Left renal cortex interstitium (tissue), 4 donors: ENCODE results near the gene LRCOL1. TPM values are rescaled to one million over a fixed set of nuclear protein-coding genes. Genes with fewer than 3 reads are reported as not detected.

Experiments
- DNase-seq, 4 donors: peaks; one replicate each; pipeline ENCODE4 v3.0.0-alpha.2; 2013; ENCODE audit warnings: low read depth in 4 of 4, low spot score in 2 of 4, missing footprints in 1 of 4
- polyA plus RNA-seq, 4 donors: library from polyadenylated mRNA; unstranded; fragments of 120-200 nt; gene quantifications; one replicate each; pipeline ENCODE4 v1.2.1, GENCODE V29; 2013; ENCODE audit not compliant: insufficient read length in 4 of 4

Gene LRCOL1
- polyA plus RNA-seq, 4 donors, result 1.5 to 5.1 (median 3.0) TPM

DNA sequence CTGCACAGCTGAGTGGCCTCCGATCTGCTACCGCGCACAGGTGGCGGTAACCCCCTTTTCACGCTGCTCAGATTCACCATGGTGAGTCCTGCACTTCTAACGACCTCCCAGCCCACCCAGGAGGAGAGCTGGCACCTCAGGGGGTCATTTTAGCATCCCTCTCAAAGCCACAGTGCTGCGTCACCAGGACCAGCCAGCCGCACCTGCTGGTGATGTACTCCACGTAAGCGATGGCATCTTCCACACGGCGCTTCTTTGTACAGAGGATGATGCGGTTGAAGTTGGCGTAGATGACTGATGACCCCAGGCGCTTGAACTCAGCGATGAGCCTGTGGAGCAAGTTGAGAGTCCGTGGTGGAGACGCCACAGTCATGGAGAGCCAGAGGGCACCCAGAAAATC lies 27.4 kb upstream of the LRCOL1 start:
- DNase-seq, result no peak

DNA sequence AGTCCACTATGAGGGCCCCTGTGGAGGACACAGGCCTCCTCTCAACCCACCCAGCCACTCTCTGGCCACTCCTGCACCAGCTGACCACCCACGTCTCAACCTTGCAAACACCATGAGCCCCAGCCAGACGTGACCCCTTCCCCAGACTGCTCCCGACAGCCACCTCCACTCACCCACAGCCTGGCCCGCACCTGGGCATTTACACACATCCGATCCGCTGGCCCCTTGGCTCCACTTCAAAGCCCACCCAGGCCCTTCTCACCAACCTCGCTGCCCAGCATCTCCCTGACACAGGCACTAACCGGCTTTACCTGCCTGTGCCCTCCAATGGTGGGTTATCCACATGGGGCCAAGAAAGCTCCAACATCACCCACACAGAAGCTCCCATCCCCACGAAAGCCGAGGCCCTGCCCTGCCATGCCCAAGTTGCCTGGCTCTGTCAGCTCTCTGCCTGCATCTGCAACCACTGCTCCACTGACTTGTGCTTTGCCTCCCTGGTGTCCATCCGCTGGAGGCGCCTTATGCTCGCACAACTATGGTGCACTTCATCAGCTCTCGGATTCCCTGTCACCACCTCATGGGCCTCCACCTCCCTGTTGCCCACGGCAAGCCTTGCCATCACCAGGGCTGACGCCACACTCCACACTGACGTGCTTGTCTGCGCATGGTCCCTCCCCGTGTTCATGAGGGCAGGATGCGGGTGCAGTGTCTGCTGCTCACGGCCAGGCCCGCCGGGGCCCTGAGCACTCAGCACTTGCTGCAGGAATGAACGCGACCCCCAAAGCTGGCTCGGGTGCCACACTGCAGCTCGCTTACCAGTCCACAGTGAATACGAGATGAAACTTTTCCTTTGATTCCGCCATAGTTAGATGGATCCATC lies 24.9 kb upstream of the LRCOL1 start:
- DNase-seq, result no peak

DNA sequence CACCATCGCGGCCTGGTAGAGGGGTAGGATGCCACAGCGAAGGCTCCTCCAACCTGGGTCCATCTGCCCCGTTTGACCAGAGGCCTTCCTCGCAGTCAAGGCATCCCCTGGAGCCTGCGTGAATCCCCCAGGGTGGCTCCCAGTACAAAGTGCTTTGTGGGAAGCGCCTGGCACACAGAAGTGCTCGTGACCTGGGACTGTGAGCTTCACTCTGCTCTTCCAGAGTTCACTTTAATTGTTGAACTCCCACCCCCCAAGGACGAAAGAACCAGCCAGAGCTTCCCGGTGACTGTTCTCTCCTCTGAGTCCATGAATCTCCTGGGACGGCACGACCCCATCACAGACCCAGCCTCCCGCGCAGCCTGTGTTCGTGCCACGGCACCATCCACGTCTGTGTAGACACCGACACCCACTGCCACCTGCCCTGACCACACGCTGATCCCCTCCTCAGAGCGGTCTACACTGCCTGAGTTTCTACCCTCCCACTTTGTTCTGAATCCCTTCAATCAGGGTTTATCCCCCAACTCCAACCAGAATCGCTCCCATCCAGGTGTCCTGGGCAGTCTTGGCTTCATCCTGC lies 24.1 kb upstream of the LRCOL1 start:
- no peak for DNase-seq

DNA sequence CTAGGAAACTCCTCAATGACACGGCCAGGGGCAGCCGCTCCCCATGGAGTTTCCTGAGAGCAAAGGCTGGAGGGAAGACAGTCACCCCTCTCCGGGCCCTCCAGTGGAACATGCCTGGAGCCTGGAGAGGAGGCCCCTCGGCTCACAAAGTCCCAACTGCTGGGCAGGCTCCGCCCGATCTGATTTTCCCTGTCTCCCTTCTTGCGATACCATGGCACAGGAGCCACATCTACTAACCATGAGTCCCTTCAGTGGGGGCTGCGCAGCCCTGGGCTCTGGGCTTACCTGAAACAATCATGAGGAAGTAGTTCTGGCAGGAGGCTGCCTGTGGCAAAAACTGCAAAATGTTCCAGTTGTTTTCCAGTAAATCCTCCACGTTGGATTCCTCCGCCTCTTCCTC lies 23.5 kb upstream of the LRCOL1 start:
- no peak for DNase-seq

DNA sequence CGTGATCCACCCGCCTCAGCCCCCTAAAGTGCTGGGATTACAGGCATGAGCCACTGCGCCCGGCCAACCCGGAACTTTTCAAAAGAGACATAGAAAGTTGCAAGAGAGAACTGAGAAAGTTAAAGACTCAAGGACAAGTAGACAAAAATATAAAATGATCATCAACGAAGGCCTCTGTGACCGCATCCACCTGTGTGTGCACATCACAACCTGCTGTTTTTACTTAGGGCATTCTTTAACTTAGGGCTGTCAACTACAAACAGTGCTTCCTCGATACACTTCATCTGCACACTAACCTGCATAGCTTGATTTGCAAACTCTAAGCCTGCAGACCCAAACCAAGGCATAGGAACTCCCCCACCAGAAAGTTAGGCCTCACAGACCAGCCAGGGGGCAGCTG lies 23.0 kb upstream of the LRCOL1 start:
- DNase-seq, result no peak

DNA sequence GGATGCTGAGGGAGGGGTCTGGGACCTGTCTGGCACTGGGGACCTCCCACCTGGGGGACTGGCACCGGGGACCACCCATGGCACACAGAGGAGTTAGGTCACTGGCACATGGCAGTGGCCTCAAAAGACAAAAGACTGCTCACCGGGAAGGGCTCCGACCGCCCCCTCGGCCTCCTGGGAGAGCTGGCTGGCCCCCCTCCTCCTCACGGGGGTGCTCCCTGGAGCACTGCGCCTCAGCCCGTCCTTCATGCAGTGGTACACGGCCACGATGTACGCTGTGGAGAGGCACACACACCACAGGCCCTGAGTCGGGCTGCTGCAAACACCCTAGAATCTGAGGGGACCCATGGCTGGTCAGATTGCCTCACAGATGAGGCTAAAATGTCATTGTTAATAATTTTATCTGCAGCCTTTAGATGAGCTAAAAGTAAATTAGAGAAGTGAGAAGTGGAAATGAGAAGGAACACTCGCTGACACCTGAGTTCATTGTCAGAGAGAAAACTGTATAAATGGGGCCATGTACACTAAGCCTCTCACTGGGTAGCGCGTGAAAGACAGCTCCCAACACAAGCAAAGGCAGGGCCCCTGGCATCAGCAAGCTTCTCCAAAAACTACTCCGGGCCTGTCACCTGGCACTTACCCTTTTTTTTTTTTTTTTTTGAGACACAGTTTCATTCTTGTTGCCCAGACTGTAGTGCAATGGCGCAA lies 22.3 kb upstream of the LRCOL1 start:
- DNase-seq, result no peak

DNA sequence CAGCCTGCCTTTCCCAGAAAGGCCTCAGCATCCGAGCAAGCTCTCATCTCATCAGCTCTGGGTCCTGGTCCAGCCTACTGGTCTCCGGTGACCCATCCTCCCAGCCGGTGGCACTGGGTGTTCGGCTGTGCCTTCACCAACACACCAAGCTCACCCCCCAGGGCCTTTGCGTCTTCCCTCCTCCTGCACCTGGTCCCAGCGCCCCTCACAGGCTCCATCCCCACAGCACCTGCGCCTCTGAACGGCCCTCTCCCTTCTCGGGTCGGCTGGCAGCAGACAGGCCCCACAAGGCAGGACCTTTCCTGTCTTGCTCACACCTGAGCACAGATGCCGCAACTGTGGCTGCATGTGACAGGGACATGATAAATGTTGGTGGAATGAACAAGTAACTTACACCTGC lies 21.3 kb upstream of the LRCOL1 start:
- no peak for DNase-seq

DNA sequence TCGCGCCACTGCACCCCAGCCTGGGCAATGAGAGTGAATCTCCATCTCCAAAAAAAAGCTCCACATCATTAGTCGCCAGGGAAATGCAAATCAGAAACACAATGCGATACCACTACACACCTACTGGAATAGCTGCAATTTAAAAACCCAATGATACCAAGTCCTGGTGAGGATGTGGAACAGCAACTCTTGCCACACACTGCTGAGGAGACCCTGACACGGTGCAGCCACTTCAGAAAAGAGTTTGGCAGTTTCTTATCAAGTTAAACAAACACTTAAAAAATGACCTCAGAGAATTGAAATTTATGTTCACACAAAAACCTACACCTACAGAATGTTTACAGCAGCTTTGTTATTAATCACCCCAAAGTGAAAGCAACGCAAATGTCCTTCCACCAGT lies 20.3 kb upstream of the LRCOL1 start:
- DNase-seq, result no peak

DNA sequence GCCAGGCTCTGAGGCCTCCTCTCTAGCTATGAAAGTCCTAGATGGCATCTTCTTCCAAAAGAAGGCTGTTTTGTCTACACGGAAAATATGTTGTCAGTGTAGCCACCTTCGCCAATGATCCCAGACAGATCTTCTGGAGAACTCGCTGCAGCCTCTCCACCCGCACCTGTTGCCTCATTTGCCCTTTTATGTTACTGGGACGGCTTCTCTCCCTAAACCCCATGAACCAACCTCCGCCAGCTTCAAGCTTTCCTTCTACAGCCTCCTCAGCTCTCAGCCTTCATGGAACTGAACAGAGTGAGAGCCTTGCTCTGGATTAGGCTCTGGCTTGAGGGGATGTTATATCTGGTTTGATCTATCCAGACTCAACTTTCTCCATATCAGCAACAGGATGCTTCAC lies 18.9 kb upstream of the LRCOL1 start:
- no peak for DNase-seq

DNA sequence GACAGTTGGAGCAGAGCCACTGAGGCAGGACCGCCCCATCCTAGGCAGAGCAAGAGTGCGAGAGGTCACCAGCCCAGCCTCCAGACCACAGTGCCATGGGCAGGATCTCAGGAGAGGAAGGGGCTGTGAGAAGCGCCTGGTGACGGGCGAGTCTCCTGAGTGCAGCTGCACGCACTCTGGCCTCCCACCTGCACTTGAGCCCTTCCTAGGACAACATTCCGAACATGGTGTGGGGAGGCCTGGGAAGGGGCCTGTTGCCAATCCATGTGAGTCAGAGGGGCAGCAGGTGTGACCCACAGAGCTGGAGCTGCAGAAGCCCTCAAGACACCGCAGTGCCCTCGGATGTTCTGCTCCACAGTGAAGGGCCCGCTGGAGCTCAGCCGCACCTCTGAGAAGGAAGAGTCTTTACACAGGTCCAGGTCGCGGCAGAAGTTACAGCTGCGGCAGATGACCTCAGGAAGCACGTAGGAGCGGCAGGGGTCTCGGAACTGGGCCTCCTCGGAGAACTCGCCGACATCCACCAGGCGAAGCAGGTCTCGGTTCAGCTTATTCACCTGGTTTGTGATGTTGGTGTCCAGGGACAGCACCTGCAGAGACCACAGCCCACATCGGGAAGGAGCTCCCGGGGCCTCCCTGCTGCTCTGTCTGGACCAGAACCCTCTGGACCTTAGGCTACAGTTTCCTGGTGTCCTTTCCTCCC lies 15.5 kb upstream of the LRCOL1 start:
- DNase-seq, result no peak

DNA sequence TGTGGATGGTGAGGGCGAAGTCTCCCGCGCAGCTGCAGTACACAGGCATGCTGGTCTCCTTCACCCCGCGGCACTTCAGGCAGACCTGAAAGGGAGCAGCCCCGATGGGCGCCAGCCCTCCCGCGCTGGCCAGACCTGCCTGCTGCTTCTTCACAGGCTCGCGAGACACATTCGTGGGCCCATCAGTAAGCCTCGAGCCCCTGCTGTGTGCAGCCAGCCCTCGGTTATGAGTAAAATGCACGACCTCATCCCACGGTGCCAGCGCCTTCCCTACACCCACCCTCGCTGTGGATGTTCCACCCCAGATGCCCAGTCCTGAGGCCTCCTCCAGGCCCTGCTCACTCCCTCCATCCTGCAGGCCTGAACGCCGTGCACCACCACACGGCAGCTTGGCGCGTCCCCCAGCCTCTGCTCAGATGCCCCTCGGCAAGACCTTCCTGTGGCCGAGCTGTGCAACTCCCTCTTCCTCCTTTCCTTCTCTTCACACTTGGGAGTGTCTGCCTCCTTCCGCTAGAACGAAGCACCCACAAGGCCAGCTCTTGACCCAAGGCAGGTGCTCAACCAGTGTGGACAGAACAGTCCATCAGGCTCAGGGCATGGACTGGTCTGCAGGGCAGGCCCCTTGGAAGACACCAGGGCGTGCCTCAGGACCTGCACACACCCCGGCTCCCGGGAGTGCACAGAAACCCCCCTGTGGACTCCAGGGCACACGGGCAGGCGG lies 14.7 kb upstream of the LRCOL1 start:
- DNase-seq, result no peak

DNA sequence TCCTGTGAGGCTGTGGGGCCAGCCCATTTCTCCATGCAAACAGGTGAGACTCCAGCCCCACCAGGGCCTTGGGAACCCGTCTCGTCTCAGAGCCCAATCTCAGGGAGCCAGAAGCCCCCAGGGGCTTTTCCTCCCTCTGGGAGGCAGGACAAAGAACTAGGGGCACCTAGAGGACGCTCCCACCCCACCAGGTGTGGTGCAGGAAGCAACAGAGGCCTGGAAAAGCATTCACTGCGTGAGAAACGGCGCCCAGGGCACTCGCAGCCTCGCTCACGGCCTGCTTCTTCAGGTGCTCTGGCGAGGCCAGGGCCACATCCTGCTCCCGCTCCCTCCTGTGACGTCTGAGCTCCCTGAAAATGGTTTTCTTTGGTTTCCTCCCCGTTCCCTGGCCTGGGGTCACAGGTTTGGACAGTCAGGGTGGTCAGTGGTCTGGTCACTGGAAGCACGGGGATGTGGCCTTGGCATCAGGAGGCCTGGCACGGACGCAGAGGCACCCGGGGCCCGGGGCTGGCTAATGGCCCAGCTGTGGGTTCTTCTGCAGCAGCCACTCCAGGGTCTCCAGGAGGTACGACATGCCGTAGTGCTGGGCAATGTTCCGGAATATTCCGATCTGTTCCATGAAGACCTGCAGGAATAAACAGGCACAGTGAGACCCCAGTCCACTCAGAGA lies 13.9 kb upstream of the LRCOL1 start:
- no peak for DNase-seq

DNA sequence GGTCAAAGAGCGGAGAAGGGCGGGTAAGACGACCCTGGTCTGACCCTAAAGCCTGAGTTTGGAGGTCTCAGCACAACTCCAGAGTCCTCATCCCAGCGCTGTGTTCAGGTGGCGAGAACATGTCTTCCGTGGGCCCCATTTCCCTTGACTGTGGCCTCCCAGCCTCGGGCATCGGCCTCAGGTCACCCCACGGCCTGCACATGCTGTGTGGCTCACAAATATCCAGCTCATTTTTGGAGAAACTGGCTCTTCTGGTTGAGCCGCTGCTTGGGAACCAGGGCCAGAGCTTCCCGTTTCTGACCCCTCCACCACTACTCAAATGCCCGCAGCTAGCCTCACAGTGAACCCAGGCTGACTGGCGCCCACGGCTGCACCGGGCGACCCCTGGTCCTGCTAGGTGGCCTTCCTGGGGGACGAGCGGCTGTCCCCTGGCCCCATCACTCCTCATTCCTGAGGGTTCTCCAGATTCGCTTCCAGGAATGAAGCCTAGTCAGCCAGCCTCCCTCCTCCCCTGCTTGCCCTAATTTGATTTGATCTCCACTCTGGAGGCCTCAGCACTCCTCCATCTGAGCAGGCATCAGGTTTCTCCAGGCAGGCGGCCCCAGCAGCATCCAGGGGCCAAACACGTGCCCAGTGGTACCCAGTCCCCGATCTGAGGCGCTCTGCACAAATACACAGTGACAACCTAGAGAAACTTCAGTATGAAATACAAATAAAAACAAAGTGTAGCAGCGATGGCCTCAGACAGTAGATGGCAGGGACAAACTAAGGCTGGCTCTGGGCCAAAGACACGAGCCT lies 12.9 kb upstream of the LRCOL1 start:
- DNase-seq, result no peak

DNA sequence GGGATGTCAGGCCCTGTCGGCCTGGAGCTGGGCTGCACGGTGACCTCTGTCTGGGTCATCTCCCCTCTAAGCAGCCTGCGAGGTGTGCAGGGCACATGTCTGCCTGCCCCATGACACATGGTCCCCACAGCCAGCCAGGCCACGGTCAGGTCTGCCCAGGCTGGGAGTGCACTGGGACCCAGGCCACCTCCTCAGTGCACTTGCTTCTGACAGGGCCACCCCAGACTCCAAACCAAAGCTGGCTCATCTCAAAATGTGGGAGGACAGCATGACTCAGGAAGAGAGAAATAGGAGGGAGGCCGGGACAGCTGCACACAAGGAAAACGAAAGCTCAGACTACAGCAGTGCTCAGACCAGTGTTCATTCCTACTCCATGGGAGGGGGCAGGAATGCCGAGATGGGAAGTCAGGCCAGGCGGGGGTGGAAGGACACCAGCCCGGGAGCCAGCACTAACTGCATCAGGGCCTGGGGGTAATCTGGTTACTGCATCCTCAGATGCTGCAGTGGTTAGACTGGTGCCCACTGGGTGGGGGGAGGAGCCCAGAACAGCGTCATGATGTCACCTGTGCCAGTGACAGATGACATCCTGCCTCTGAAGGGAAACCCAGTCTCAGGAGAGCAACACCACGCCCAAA lies 12.2 kb upstream of the LRCOL1 start:
- DNase-seq, result peak in 2 of 4 donors; percentile 74 to 80

DNA sequence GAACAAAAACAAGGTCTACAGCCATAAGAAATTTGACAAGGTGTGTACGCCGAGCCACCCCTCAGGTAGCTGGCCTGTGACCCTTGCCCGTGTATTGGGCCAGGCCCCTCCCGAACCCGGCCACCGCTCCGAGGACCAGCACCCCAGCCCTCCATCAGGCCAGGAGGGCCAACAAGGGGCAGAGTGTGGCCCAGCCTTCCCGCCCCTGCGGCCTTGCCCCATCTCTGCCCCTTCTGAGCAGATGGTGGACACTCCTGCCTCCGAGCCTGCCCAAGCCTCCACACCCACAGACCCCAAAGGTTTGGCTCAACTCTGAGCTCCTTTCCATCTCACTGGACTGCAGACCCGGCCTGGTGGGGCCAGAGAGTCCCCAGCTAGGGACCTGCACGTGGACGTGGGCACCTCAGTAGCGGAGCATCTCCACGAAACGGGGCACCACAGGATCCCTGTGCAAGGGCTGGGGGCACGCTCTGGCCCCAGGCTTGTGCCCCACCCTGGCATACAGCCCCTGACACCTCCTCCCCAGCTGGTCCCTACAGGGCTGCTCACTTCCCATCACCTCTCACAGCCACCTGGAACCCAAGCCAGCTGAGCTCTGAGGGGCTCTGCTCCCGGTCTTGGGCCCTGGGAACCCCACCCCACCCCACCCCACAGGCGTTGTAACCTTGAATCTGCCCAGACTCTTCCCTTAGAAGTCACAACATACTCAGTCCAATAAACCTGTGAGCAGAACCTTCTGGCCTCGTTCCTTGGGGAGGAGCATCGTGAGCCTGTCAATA lies 11.5 kb upstream of the LRCOL1 start:
- no peak for DNase-seq

DNA sequence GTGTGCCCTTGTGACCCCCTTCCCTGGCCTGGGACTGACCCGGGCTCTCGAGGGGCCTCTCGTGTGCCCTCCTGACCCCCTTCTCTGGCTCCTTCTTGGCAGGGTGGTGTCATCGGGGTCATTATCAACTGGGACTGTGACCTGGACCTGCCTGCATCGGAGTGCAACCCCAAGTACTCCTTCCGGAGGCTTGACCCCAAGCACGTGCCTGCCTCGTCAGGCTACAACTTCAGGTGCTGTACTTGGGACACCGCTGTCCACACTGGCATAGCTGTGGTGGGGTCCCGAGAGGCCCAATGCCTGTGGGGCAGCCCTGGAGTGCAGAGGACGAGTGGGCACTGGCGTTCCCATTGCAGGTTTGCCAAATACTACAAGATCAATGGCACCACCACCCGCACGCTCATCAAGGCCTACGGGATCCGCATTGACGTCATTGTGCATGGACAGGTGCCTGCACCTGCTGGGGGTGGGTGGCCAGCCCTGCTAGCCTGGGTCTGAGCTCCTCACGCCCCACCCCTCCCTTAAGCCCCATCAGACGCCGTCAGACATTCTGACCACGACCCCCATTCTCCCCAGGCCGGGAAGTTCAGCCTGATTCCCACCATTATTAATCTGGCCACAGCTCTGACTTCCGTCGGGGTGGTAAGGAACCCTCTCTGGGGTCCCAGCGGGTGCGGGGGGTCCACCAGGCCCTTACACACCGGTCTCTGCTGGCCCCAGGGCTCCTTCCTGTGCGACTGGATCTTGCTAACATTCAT lies 10.7 kb upstream of the LRCOL1 start:
- no peak for DNase-seq
